GM12878 (cell line): ENCODE data around the gene PLAGL1. TPM values are rescaled to one million over a fixed set of nuclear protein-coding genes. Genes with fewer than 3 reads are reported as not detected.

Source experiments
- SREBF2 ChIP-seq: IDR thresholded peaks from 2 replicates; pipeline ENCODE4 v1.6.1; 2012; ENCODE audit warnings: mild to moderate bottlenecking, low read length
- polyA plus RNA-seq, 11 experiments: library from polyadenylated mRNA; depleted of rRNA in 4 of 11; unstranded in 6 of 11; stranded (reverse) in 5 of 11; fragments of >200 nt; fragmentation: Nextera tagmentation in 4 of 11; fragmentation: Illumina TruSeq in 1 of 11; extraction: Ambion mirVana in 4 of 11; extraction: Trizol in 1 of 11; gene quantifications; 1 replicate in 1 of 11; 2 replicates in 10 of 11; pipeline versions ENCODE4 v1.2.1 to v1.2.3, GENCODE V29; 2011 to 2016; ENCODE audit warnings: inconsistent platforms in 2 of 11, missing spikeins in 2 of 11, low read depth in 1 of 11
- small RNA-seq: library from RNA; depleted of rRNA; stranded (forward); fragments of <200 nt; gene quantifications from one replicate; pipeline ENCODE3, GENCODE V24; 2014
- total RNA-seq, 4 experiments: library from RNA; depleted of rRNA in 3 of 4; stranded (reverse); fragments of >200 nt in 3 of 4; fragmentation: Illumina TruSeq in 1 of 4; extraction: Trizol in 1 of 4; gene quantifications; 2 replicates each; pipeline versions ENCODE4 v1.2.1 to v1.2.3, GENCODE V29; 2013 to 2021
- TF ChIP-seq, protein P1 (sequence below): IDR thresholded peaks from 2 replicates; pipeline ENCODE4 v1.6.1; 2012; ENCODE audit warnings: mild to moderate bottlenecking, low read depth, low read length
- TF ChIP-seq, protein P2 (sequence below): fragments of 450-650 bp; IDR thresholded peaks from 2 replicates; pipeline ENCODE4 v1.6.1; 2016; ENCODE audit warnings: mild to moderate bottlenecking

PLAGL1 gene
- total and polyA plus RNA-seq, 10 of the 15 experiments (the other 5 are each of a cell fraction or from before 2014, with no cell fraction given), result 2.6 to 19.1 (median 5.7) TPM

DNA sequence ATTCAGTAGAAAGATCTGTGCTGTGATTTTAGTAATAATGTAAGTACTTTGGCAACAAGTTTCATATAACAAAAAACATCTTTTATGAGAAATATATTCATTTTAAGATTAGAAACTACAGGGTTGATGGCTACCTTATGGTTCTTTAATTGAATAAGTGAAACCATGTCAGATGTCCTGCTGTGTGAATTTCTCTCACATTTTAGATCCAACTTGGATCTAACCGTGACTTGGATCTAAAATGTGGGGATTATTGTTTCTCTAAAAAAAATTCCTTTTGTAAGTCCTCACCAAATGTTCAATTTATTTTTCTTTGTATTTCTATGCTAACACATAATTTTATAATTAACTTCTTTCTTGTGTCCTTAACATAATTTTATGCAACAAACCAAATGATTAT is 113.4 kb downstream of the PLAGL1 start (continued):
- TF ChIP-seq, protein P1, sequence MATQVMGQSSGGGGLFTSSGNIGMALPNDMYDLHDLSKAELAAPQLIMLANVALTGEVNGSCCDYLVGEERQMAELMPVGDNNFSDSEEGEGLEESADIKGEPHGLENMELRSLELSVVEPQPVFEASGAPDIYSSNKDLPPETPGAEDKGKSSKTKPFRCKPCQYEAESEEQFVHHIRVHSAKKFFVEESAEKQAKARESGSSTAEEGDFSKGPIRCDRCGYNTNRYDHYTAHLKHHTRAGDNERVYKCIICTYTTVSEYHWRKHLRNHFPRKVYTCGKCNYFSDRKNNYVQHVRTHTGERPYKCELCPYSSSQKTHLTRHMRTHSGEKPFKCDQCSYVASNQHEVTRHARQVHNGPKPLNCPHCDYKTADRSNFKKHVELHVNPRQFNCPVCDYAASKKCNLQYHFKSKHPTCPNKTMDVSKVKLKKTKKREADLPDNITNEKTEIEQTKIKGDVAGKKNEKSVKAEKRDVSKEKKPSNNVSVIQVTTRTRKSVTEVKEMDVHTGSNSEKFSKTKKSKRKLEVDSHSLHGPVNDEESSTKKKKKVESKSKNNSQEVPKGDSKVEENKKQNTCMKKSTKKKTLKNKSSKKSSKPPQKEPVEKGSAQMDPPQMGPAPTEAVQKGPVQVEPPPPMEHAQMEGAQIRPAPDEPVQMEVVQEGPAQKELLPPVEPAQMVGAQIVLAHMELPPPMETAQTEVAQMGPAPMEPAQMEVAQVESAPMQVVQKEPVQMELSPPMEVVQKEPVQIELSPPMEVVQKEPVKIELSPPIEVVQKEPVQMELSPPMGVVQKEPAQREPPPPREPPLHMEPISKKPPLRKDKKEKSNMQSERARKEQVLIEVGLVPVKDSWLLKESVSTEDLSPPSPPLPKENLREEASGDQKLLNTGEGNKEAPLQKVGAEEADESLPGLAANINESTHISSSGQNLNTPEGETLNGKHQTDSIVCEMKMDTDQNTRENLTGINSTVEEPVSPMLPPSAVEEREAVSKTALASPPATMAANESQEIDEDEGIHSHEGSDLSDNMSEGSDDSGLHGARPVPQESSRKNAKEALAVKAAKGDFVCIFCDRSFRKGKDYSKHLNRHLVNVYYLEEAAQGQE, result no peak
- TF ChIP-seq SREBF2, result no peak
- TF ChIP-seq, protein P2, sequence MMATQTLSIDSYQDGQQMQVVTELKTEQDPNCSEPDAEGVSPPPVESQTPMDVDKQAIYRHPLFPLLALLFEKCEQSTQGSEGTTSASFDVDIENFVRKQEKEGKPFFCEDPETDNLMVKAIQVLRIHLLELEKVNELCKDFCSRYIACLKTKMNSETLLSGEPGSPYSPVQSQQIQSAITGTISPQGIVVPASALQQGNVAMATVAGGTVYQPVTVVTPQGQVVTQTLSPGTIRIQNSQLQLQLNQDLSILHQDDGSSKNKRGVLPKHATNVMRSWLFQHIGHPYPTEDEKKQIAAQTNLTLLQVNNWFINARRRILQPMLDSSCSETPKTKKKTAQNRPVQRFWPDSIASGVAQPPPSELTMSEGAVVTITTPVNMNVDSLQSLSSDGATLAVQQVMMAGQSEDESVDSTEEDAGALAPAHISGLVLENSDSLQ, result no peak
- TF ChIP-seq, all 136 proteins: peak for 0

Small RNAs within 50 kb of the gene (small RNA-seq; reads per million reads assigned to genes)
- gene RF02143, result not detected

Other genes with a start within 250 kb of the PLAGL1 start
- 22.3 and 25.2 TPM in 2 replicates for gene LTV1, start 164.9 kb downstream of the PLAGL1 start, total RNA-seq (2014; rRNA removed)
- gene LTV1, start 164.9 kb downstream of the PLAGL1 start, total RNA-seq (2014; rRNA removed; fragmentation: Illumina TruSeq; extraction: Trizol), result 56.2 and 59.3 TPM in 2 replicates
- gene LTV1, start 164.9 kb downstream of the PLAGL1 start, total RNA-seq (2021), result 30.8 and 31.4 TPM in 2 replicates
- 28.5 and 39.3 TPM in 2 replicates for gene LTV1, start 164.9 kb downstream of the PLAGL1 start, polyA plus RNA-seq (2011; rRNA removed)
- 63.4 and 69.1 TPM in 2 replicates for gene LTV1, start 164.9 kb downstream of the PLAGL1 start, polyA plus RNA-seq (2014; fragmentation: Illumina TruSeq; extraction: Trizol)
- gene LTV1, start 164.9 kb downstream of the PLAGL1 start, polyA plus RNA-seq (2014; fragmentation: Nextera tagmentation; extraction: Ambion mirVana), result 10 to 100 TPM; 33.9 to 57.9 TPM
- 40.5 and 46.1 TPM in 2 replicates for gene LTV1, start 164.9 kb downstream of the PLAGL1 start, polyA plus RNA-seq (2014; rRNA removed)
- gene LTV1, start 164.9 kb downstream of the PLAGL1 start, polyA plus RNA-seq (2016; fragmentation: Nextera tagmentation; extraction: Ambion mirVana), result 10 to 100 TPM; 59.9 to 66.4 TPM
- not detected in 2 replicates for gene ZC2HC1B, start 143.8 kb downstream of the PLAGL1 start, total RNA-seq (2014; rRNA removed)
- gene ZC2HC1B, start 143.8 kb downstream of the PLAGL1 start, total RNA-seq (2014; rRNA removed; fragmentation: Illumina TruSeq; extraction: Trizol), result not detected in 2 replicates
- 0.36 and 0.40 TPM in 2 replicates for gene ZC2HC1B, start 143.8 kb downstream of the PLAGL1 start, total RNA-seq (2021)
- 0.33 TPM in 1 of 2 replicates, not detected in the other for gene ZC2HC1B, start 143.8 kb downstream of the PLAGL1 start, polyA plus RNA-seq (2011; rRNA removed)
- gene ZC2HC1B, start 143.8 kb downstream of the PLAGL1 start, polyA plus RNA-seq (2014; fragmentation: Illumina TruSeq; extraction: Trizol), result not detected in 2 replicates
- under 1 TPM in 1 of 2 experiments, not detected in 1; 0.31 TPM for gene ZC2HC1B, start 143.8 kb downstream of the PLAGL1 start, polyA plus RNA-seq (2014; fragmentation: Nextera tagmentation; extraction: Ambion mirVana)
- gene ZC2HC1B, start 143.8 kb downstream of the PLAGL1 start, polyA plus RNA-seq (2014; rRNA removed), result 0.09 TPM in 1 of 2 replicates, not detected in the other
- gene ZC2HC1B, start 143.8 kb downstream of the PLAGL1 start, polyA plus RNA-seq (2016; fragmentation: Nextera tagmentation; extraction: Ambion mirVana), result under 1 TPM in 1 of 2 experiments, not detected in 1; 0.20 TPM
- gene SF3B5, start 87.3 kb upstream of the PLAGL1 start, total RNA-seq (2014; rRNA removed), result 275 and 288 TPM in 2 replicates
- 208 and 220 TPM in 2 replicates for gene SF3B5, start 87.3 kb upstream of the PLAGL1 start, total RNA-seq (2014; rRNA removed; fragmentation: Illumina TruSeq; extraction: Trizol)
- gene SF3B5, start 87.3 kb upstream of the PLAGL1 start, total RNA-seq (2021), result 259 and 261 TPM in 2 replicates
- 131 and 269 TPM in 2 replicates for gene SF3B5, start 87.3 kb upstream of the PLAGL1 start, polyA plus RNA-seq (2011; rRNA removed)
- gene SF3B5, start 87.3 kb upstream of the PLAGL1 start, polyA plus RNA-seq (2014; fragmentation: Illumina TruSeq; extraction: Trizol), result 107 and 336 TPM in 2 replicates
- gene SF3B5, start 87.3 kb upstream of the PLAGL1 start, polyA plus RNA-seq (2014; fragmentation: Nextera tagmentation; extraction: Ambion mirVana), result 100 to 1,000 TPM; 700 to 864 TPM
- 346 and 373 TPM in 2 replicates for gene SF3B5, start 87.3 kb upstream of the PLAGL1 start, polyA plus RNA-seq (2014; rRNA removed)
- 100 to 1,000 TPM; 423 to 467 TPM for gene SF3B5, start 87.3 kb upstream of the PLAGL1 start, polyA plus RNA-seq (2016; fragmentation: Nextera tagmentation; extraction: Ambion mirVana)
- 21.3 and 22.0 TPM in 2 replicates for gene STX11, start 142.3 kb upstream of the PLAGL1 start, total RNA-seq (2014; rRNA removed)
- gene STX11, start 142.3 kb upstream of the PLAGL1 start, total RNA-seq (2014; rRNA removed; fragmentation: Illumina TruSeq; extraction: Trizol), result 9.2 and 10.1 TPM in 2 replicates
- 20.9 and 23.2 TPM in 2 replicates for gene STX11, start 142.3 kb upstream of the PLAGL1 start, total RNA-seq (2021)
- gene STX11, start 142.3 kb upstream of the PLAGL1 start, polyA plus RNA-seq (2011; rRNA removed), result 34.2 and 35.3 TPM in 2 replicates
- gene STX11, start 142.3 kb upstream of the PLAGL1 start, polyA plus RNA-seq (2014; fragmentation: Illumina TruSeq; extraction: Trizol), result 9.9 and 11.0 TPM in 2 replicates
- gene STX11, start 142.3 kb upstream of the PLAGL1 start, polyA plus RNA-seq (2014; fragmentation: Nextera tagmentation; extraction: Ambion mirVana), result 1 to 10 TPM in 1 of 2 experiments, under 1 TPM in 1; 0.66 to 2.3 TPM
- gene STX11, start 142.3 kb upstream of the PLAGL1 start, polyA plus RNA-seq (2014; rRNA removed), result 17.8 and 18.2 TPM in 2 replicates
- gene STX11, start 142.3 kb upstream of the PLAGL1 start, polyA plus RNA-seq (2016; fragmentation: Nextera tagmentation; extraction: Ambion mirVana), result 10 to 100 TPM; 37.7 to 38.1 TPM